ENCODE measurements around the gene ADAMTS7. TPM values are rescaled to one million over a fixed set of nuclear protein-coding genes. Genes with fewer than 3 reads are reported as not detected.

The ADAMTS7 gene
- total RNA-seq, 1 experiment from 2014 or later: 23.1 TPM

- Mint-ChIP-seq H3K27me3 (ENCODE audit: low read depth) (no peaks in the 10 kb centered on the region), H3K27ac (peak overlapping the region in 1 of 3 experiments; percentile 83; a peak in 1 of 7 replicates), H3K4me3 (no peak overlapping the region), H3K4me1 (0 out of 4 replicates have a peak, but pooled peaks cover 0 to 2% of the 10 kb centered on the region in 2 experiments), H3K9me3 (no peaks in the 10 kb centered on the region), H3K36me3 (ENCODE audit: insufficient read depth in 1 of 3, low read depth in 3 of 3) (no peaks in the 10 kb centered on the region)
- Histone ChIP-seq H4K5ac (ENCODE audit: insufficient read length, low read depth, low read length) (no peak overlapping the region), H3K27me3 (ENCODE audit: insufficient read depth, low read length) (no peaks in the 10 kb centered on the region), H3K4me2 (ENCODE audit: insufficient read depth, insufficient read length, low read length) (no peak overlapping the region), H2AK5ac (ENCODE audit: insufficient read length, low read length) (no peak overlapping the region), H3K27ac (ENCODE audit: insufficient read length, low read depth, low read length) (no peak overlapping the region), H3T11ph (ENCODE audit: low read length) (no peak overlapping the region), H2BK120ac (ENCODE audit: low read depth, low read length, poor library complexity, severe bottlenecking) (no peak overlapping the region), H4K8ac (replicated peaks; ENCODE audit: insufficient read length, low read depth, low read length) (no peak overlapping the region), H3K23me2 (ENCODE audit: insufficient read length, low read depth, low read length, poor library complexity, severe bottlenecking) (no peaks in the 10 kb centered on the region), H3K79me2 (ENCODE audit: insufficient read depth, low read length) (no peaks in the 10 kb centered on the region), H2BK20ac (ENCODE audit: low read depth, low read length, poor library complexity, severe bottlenecking) (no peak overlapping the region), H3K14ac (ENCODE audit: insufficient read depth, low read length) (no peak overlapping the region), H2BK12ac (ENCODE audit: insufficient read length, low read depth, low read length) (no peak overlapping the region), H3K18ac (ENCODE audit: insufficient read length, low read depth, low read length) (no peak overlapping the region), H3K56ac (ENCODE audit: insufficient read length, low read depth, low read length) (no peak overlapping the region), H3K23ac (ENCODE audit: insufficient read length, low read depth, low read length) (no peak overlapping the region), H3K4me1 (ENCODE audit: insufficient read depth, low read length) (no peaks in the 10 kb centered on the region), H2BK15ac (ENCODE audit: low read depth, low read length) (no peak overlapping the region), H2BK5ac (ENCODE audit: insufficient read length, low read length) (no peak overlapping the region), H3K9me3 (ENCODE audit: control insufficient read depth, low read depth, low read length) (no peaks in the 10 kb centered on the region), H4K20me1 (ENCODE audit: control insufficient read depth, insufficient read depth, insufficient read length) (no peaks in the 10 kb centered on the region), H3K9ac (ENCODE audit: extremely low read depth, insufficient read length, low read length) (no peak overlapping the region), H3K79me1 (ENCODE audit: insufficient read depth, low read depth, low read length, poor library complexity, severe bottlenecking) (no peaks in the 10 kb centered on the region), H4K91ac (ENCODE audit: insufficient read length, low read depth, low read length) (no peak overlapping the region), H2AFZ (ENCODE audit: low read length) (no peak overlapping the region), H3K4ac (ENCODE audit: low read depth, low read length) (no peak overlapping the region)
- no CpG with 5 or more reads among the region's 73 CpGs for WGBS (ENCODE audit: extremely low coverage, insufficient read length, low lambda C conversion rate)
- TF ChIP-seq, protein P1, sequence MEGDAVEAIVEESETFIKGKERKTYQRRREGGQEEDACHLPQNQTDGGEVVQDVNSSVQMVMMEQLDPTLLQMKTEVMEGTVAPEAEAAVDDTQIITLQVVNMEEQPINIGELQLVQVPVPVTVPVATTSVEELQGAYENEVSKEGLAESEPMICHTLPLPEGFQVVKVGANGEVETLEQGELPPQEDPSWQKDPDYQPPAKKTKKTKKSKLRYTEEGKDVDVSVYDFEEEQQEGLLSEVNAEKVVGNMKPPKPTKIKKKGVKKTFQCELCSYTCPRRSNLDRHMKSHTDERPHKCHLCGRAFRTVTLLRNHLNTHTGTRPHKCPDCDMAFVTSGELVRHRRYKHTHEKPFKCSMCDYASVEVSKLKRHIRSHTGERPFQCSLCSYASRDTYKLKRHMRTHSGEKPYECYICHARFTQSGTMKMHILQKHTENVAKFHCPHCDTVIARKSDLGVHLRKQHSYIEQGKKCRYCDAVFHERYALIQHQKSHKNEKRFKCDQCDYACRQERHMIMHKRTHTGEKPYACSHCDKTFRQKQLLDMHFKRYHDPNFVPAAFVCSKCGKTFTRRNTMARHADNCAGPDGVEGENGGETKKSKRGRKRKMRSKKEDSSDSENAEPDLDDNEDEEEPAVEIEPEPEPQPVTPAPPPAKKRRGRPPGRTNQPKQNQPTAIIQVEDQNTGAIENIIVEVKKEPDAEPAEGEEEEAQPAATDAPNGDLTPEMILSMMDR (conservative IDR thresholded peaks at IDR 0.05): no peak
- no peak for DNase-seq
These were observed 20.3 kb upstream of the ADAMTS7 start for GRCh38 chr15:78831229-78832207.
